Fibroblast of skin of right biceps (primary cell): ENCODE measurements around the gene CHPT1.
"Not testable (repeated sequence)": the region's sequence is repeated elsewhere in the genome, so short reads cannot be mapped to it uniquely, and the experiment has no call there.

Experiments used
- DNase-seq: peaks from one replicate; pipeline ENCODE4 v3.0.0-alpha.2; 2013

CHPT1 gene

GRCh38 chr12:101697197-101697929, at the start of gene CHPT1:
CHPT1 (plus strand) TSS chr12:101697640; CDS start chr12:101697862, 222 bp downstream.
- DNase-seq: peak; percentile 47

DNA sequence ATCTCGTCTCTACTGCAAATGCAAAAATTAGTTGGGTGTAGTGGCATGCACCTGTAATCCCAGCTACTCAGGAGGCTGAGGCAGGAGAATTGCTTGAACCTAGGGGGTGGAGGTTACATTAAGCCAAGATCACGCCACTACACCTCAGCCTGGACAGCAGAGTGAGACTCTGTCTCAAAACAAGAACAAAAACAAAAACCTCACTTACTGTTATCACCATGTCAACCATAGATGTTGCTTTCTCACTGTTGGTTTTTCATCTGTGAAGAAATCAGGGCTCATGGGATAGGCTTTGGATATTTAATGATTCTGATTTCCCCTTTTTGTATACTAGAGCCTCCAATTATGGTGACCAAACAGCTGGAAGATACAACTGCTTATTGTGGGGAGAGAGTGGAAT, 49.7 kb upstream of the CHPT1 start:
- no peak for DNase-seq

- no peak for DNase-seq
Measured at GRCh38 chr12:101648195-101648594, 49.2 kb upstream of the CHPT1 start.

DNA sequence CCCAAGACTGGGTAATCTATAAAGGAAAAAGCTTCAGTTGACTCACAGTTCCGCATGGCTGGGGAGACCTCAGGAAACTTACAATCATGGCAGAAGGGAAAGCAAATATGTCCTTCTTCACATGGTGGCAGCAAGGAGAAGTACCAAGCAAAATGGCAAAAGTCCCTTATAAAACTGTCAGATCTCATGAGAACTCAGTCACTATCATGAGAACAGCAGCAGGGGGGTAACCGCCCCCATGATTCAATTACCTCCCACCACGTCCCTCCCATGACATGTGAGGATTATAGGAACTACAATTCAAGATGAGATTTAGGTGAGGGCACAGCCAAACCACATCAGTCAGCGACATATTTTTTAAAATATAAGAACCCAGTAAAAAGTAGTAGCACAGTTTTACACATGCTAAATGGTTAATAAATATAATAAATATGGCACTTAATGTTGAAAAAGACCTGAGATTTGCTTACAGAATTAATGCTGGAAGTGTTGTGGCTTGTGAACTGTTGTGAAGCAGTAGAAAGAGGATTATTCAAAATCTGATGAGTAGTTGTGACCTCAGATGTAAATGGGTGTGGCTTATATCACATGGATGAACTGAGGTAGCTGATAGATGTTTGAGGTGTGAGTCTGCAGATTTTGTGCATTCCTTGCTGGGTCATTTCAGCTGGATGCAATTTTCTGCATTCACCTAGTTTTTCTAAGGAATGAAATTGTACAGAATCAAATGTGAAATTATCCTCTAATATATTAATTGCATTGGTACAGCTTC, 46.9 kb upstream of the CHPT1 start:
- no peak for DNase-seq

DNA sequence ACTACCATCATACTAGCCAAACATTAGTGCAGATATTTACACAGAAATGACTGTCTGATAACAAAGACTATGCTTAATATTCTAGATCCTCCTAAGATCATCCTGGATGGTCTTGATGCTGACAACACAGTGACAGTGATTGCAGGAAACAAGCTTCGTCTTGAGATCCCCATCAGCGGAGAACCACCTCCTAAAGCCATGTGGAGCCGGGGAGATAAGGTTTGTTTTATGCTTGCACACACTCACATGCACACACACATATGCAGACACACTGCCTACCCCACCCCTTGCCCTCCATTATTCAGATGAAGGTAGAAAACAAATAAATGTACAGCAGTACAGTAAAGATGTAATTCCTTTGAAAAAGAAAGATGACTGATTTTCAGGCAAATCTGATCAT, 44.4 kb upstream of the CHPT1 start:
- no peak for DNase-seq

DNA sequence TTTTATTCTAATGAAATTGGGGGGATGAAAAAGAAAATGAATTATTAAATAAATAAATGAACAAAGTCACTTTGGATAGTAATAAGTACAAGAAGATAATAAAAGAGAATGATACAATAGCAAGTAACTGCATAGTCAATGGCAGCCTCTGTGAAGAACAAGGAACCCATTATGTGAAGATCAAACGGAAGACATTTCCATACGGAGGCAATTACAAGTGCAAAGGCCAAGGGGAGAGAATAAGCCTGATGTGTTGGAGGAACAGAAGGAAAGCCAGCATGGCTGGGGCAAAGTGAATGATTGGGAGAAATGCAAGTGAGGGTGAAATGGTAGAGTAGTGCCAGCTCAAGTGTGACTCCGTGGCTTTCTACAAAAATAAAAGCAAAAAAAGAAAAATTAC, 43.9 kb upstream of the CHPT1 start:
- no peak for DNase-seq

- DNase-seq: no peak
Measured at GRCh38 chr12:101654442-101654841, 43.0 kb upstream of the CHPT1 start.

- no peak for DNase-seq
Measured at GRCh38 chr12:101655393-101655792, 42.0 kb upstream of the CHPT1 start.

DNA sequence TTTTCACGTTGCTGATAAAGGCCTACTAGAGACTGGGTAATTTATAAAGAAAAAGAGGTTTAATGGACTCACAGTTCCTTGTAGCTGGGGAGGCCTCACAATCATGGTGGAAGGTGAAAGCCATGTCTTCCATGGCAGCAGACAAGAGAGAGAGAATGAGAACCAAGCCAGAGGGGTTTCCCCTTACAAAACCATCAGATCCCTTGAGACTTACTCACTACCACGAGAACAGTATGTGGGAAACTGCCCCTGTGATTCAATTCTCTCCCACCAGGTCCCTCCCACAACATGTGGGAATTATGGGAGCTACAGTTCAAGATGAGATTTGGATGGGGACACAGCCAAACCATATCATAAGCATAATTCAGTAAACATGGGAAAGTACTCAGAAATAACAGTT, 36.8 kb upstream of the CHPT1 start:
- not testable (repeated sequence) for DNase-seq

- no peak for DNase-seq
Measured at GRCh38 chr12:101663298-101663697, 34.1 kb upstream of the CHPT1 start.

GRCh38 chr12:101664992-101665391, 32.4 kb upstream of the CHPT1 start:
- no peak for DNase-seq

GRCh38 chr12:101666052-101666728, 31.2 kb upstream of the CHPT1 start:
- DNase-seq: no peak

DNA sequence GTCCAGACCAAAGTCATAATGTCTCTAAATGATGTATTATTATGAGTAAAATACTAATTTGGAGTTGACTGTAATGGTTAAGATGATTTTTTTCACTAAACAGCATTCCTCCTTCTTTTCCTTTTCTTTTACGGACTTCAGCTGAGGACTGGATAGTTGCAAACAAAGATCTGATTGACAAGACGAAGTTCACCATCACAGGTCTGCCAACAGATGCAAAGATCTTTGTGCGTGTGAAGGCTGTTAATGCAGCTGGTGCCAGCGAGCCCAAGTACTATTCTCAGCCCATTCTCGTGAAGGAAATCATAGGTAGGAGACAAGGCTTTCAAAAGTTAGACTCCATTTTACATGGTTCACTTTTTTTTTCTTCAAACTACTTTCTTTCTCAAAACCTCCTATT, 29.8 kb upstream of the CHPT1 start:
- no peak for DNase-seq

- peak; percentile 47 for DNase-seq
Measured at GRCh38 chr12:101670007-101670671, 27.3 kb upstream of the CHPT1 start.

GRCh38 chr12:101671157-101671791, 26.2 kb upstream of the CHPT1 start:
- no peak for DNase-seq

DNA sequence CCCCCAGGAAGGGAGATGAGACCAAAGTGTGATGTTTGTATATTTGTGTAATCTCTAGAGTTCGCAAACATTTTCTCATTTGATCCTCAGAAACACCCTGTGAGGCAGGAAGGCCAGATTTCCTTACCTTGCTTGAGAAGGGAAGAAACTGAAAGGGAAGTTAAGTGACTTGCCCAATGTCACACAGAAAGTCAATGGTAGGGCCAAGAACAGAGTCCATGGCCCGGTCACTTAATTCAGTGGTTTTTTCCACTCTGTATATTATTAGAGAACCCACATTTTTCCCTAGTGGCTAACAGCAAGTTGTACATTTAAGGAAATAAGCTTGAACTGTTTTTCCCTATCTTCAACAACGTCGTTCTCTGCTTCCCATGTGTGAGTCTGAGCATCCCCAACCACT, 25.6 kb upstream of the CHPT1 start:
- DNase-seq: no peak

DNA sequence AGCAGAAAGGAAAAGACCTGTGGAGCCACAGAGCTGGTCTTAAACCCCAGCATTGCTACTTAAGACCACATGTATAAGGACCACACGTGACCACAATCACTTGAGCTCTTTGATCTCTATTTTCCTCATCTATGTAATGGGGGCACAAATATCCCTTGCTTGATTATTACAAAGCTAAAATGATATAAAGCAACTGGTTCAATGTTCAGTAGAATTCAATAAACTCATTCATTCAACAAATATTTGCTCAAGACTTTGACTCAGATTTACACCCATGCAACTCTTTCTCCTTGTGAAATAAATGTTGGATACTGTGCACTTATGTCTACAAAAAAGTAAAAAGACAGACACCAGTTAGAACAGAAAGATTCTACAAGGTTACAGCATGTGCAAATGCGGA, 21.9 kb upstream of the CHPT1 start:
- no peak for DNase-seq

DNA sequence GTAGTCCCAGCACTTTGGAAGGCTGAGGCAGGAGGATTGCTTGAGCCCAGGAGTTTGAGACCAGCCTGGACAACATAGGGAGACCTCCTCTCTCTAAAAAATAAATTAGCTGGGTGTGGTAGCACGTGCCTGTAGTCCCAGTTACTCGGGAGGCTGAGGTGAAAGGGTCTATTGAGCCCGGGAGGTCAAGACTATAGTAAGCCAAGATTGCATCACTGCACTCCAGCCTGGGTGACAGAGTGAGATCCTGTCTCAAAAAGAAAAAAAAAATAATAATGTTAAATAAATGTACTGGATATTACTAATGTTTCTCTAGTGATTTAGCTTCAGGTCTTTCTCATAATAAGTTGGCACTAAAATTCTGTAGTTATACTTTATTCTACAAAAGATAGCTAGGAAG, 20.9 kb upstream of the CHPT1 start:
- DNase-seq: not testable (repeated sequence)

- no peak for DNase-seq
Measured at GRCh38 chr12:101678081-101678480, 19.4 kb upstream of the CHPT1 start.

GRCh38 chr12:101680240-101680639, 17.2 kb upstream of the CHPT1 start:
- DNase-seq: no peak

- no peak for DNase-seq
Measured at GRCh38 chr12:101680647-101681046, 16.8 kb upstream of the CHPT1 start.

- not testable (repeated sequence) for DNase-seq
Measured at GRCh38 chr12:101681627-101682026, 15.8 kb upstream of the CHPT1 start.

- peak; percentile 6 for DNase-seq
Measured at GRCh38 chr12:101685092-101685491, 12.3 kb upstream of the CHPT1 start.
